GM13977 (cell line): ENCODE results near the gene CCDC24.

Experiments
- DNase-seq: peaks from one replicate; pipeline ENCODE4 v3.0.0; 2012; ENCODE audit warnings: low spot score
- CTCF ChIP-seq: IDR thresholded peaks from 2 replicates; pipeline ENCODE4 v1.5.1; 2012; ENCODE audit warnings: mild to moderate bottlenecking, control low read depth; ENCODE audit not compliant: insufficient read depth; ENCODE audit errors: extremely low read depth, missing control alignments
- in situ Hi-C: fragments of 300-500 bp; cut with MboI; formaldehyde crosslinking; loops from one replicate; pipeline ENCODE4 v1.12.0; 2022; ENCODE audit warnings: low sequenced_read_pairs, low pct_unique_long_range_greater_than_20kb, mixed read lengths, inconsistent platforms; ENCODE audit not compliant: unreplicated experiment

CCDC24 gene

GRCh38 chr1:44043176-44044070, 52.0 kb downstream of the CCDC24 start:
- in situ Hi-C loops: loop anchor here (25.0 kb wide), 1 partner anchor 506 kb away; the partner anchor contains the start of gene PTPRF
- no peak for TF ChIP-seq CTCF
- no peak for DNase-seq

- in situ Hi-C loops: loop anchor here (25.0 kb wide), 1 partner anchor 507 kb away; the partner anchor contains the start of gene PTPRF
- DNase-seq: no peak
- TF ChIP-seq CTCF: no peak
Observed at GRCh38 chr1:44044071-44044801, 52.8 kb downstream of the CCDC24 start.

GRCh38 chr1:44045064-44045463, 53.7 kb downstream of the CCDC24 start:
- in situ Hi-C loops: loop anchor here (25.0 kb wide), 1 partner anchor 508 kb away; the partner anchor contains the start of gene PTPRF
- no peak for TF ChIP-seq CTCF
- no peak for DNase-seq
